Liver (tissue), 9 donors: Measurements from ENCODE around the gene STK40. TPM values are rescaled to one million over a fixed set of nuclear protein-coding genes. Genes with fewer than 3 reads are reported as not detected.

Experiments
- DNase-seq: peaks from one replicate; pipeline ENCODE4 v3.0.0-alpha.2; 2017; ENCODE audit warnings: low spot score
- H3K27ac ChIP-seq, 2 donors: one replicate each; pipeline ENCODE4 v1.7.0; 2013; ENCODE audit warnings: inconsistent platforms in 2 of 2, low read length in 2 of 2, control low read depth in 1 of 2, low read depth in 1 of 2, mild to moderate bottlenecking in 1 of 2
- H3K27me3 ChIP-seq, 4 donors: one replicate each; pipeline versions ENCODE4 v1.6.1 to v1.7.0; 2013; ENCODE audit warnings: low read length in 3 of 4, inconsistent platforms in 1 of 4, mild to moderate bottlenecking in 1 of 4, moderate library complexity in 1 of 4; ENCODE audit not compliant: control insufficient read depth in 4 of 4, insufficient read depth in 4 of 4
- H3K36me3 ChIP-seq, 4 donors: one replicate each; pipeline versions ENCODE4 v1.6.1 to v1.7.0; 2013; ENCODE audit warnings: low read length in 3 of 4, mild to moderate bottlenecking in 3 of 4, low read depth in 1 of 4, moderate library complexity in 1 of 4; ENCODE audit not compliant: control insufficient read depth in 4 of 4, insufficient read depth in 3 of 4
- H3K4me1 ChIP-seq, 4 donors: one replicate each; pipeline versions ENCODE4 v1.6.1 to v1.7.0; 2013; ENCODE audit warnings: low read length in 3 of 4, mild to moderate bottlenecking in 3 of 4, moderate library complexity in 1 of 4; ENCODE audit not compliant: control insufficient read depth in 4 of 4, insufficient read depth in 4 of 4
- H3K4me3 ChIP-seq, 3 donors: one replicate each; pipeline versions ENCODE4 v1.6.1 to v1.7.0; 2013; ENCODE audit warnings: low read length in 3 of 3, control low read depth in 1 of 3, low read depth in 1 of 3, mild to moderate bottlenecking in 1 of 3
- H3K9ac ChIP-seq, 2 donors: one replicate each; pipeline ENCODE4 v1.7.0; 2013; ENCODE audit warnings: low read length in 2 of 2, mild to moderate bottlenecking in 2 of 2, moderate library complexity in 2 of 2, control low read depth in 1 of 2, low read depth in 1 of 2
- H3K9me3 ChIP-seq, 4 donors: one replicate each; pipeline versions ENCODE4 v1.6.1 to v1.7.0; 2013; ENCODE audit warnings: low read length in 3 of 4; ENCODE audit not compliant: control insufficient read depth in 4 of 4
- EGR1 ChIP-seq, 2 donors: IDR thresholded peaks; 2 replicates each; pipeline ENCODE4 v1.6.1; 2016 to 2018; ENCODE audit warnings: antibody characterized with exemption in 2 of 2, low read depth in 2 of 2
- FOXA1 ChIP-seq: IDR thresholded peaks from 2 replicates; pipeline ENCODE4 v1.6.1; 2016; ENCODE audit warnings: antibody characterized with exemption
- FOXA2 ChIP-seq: IDR thresholded peaks from 2 replicates; pipeline ENCODE4 v1.6.1; 2016; ENCODE audit warnings: antibody characterized with exemption
- GABPA ChIP-seq, 2 donors: IDR thresholded peaks in 1 of 2; conservative IDR thresholded peaks in 1 of 2; 2 replicates each; pipeline ENCODE4 v1.6.1; 2016; ENCODE audit warnings: antibody characterized with exemption in 2 of 2, mild to moderate bottlenecking in 1 of 2, moderate library complexity in 1 of 2
- HNF4G ChIP-seq: IDR thresholded peaks from 2 replicates; pipeline ENCODE4 v1.6.1; 2016; ENCODE audit warnings: antibody characterized with exemption
- JUND ChIP-seq, 2 donors: IDR thresholded peaks; 2 replicates each; pipeline ENCODE4 v1.6.1; 2016; ENCODE audit warnings: antibody characterized with exemption in 2 of 2
- NR2F2 ChIP-seq: IDR thresholded peaks from 2 replicates; pipeline ENCODE4 v1.6.1; 2016; ENCODE audit warnings: antibody characterized with exemption
- RAD21 ChIP-seq, 2 donors: IDR thresholded peaks; 2 replicates each; pipeline ENCODE4 v1.6.1; 2016; ENCODE audit warnings: antibody characterized with exemption in 2 of 2, mild to moderate bottlenecking in 2 of 2
- RXRA ChIP-seq, 2 donors: IDR thresholded peaks; 2 replicates each; pipeline ENCODE4 v1.6.1; 2017 to 2018; ENCODE audit warnings: antibody characterized with exemption in 2 of 2, mild to moderate bottlenecking in 1 of 2
- SP1 ChIP-seq: IDR thresholded peaks from 2 replicates; pipeline ENCODE4 v1.6.1; 2018; ENCODE audit warnings: antibody characterized with exemption, mild to moderate bottlenecking
- TAF1 ChIP-seq: conservative IDR thresholded peaks from 2 replicates; pipeline ENCODE4 v1.6.1; 2016; ENCODE audit warnings: antibody characterized with exemption, mild to moderate bottlenecking
- YY1 ChIP-seq: IDR thresholded peaks from 2 replicates; pipeline ENCODE4 v1.6.1; 2016; ENCODE audit warnings: antibody characterized with exemption, mild to moderate bottlenecking
- WGBS: extraction: QIAGEN DNeasy Blood & Tissue Kit; methylation state at CpG from one replicate; pipeline ENCODE4 v1.1.7; 2013; 5-methylcytosine and 5-hydroxymethylcytosine counted together
- polyA plus RNA-seq, 2 donors: library from polyadenylated mRNA; stranded (reverse) in 1 of 2; unstranded in 1 of 2; fragments of 200-250 nt in 1 of 2; fragments of >200 nt in 1 of 2; fragmentation: Nextera tagmentation in 1 of 2; extraction: Ambion mirVana in 1 of 2; gene quantifications; one replicate each; pipeline versions ENCODE4 v1.2.1 to v1.2.3, GENCODE V29; 2013 to 2015
- total RNA-seq, 2 donors: library from RNA; depleted of rRNA; stranded (reverse); fragments of >200 nt; gene quantifications; one replicate each; pipeline ENCODE4 v1.2.3, GENCODE V29; 2014
- TF ChIP-seq, protein P1 (sequence below): IDR thresholded peaks from 2 replicates; pipeline ENCODE4 v1.6.1; 2016; ENCODE audit warnings: antibody characterized with exemption, mild to moderate bottlenecking
- TF ChIP-seq, protein P2 (sequence below): fragments of 150-350 bp; IDR thresholded peaks from 2 replicates; pipeline ENCODE4 v1.5.1; 2017; ENCODE audit warnings: improper control_type of control experiment, low read depth, low read length; ENCODE audit not compliant: missing input control
- TF ChIP-seq, protein P3 (sequence below): IDR thresholded peaks from 2 replicates; pipeline ENCODE4 v1.6.1; 2016; ENCODE audit warnings: antibody characterized with exemption
- TF ChIP-seq, protein P4 (sequence below): IDR thresholded peaks from 2 replicates; pipeline ENCODE4 v1.6.1; 2016; ENCODE audit warnings: antibody characterized with exemption
- TF ChIP-seq, protein P5 (sequence below): IDR thresholded peaks from 2 replicates; pipeline ENCODE4 v1.6.1; 2016; ENCODE audit warnings: antibody characterized with exemption
- donor health status: healthy.
- donor health status: healthy.
- donor health status: healthy.
- donor health status: healthy.
- donor health status: healthy.

The STK40 gene
- total and polyA plus RNA-seq, 4 donors, result 13.0 to 26.8 (median 21.9) TPM

DNA sequence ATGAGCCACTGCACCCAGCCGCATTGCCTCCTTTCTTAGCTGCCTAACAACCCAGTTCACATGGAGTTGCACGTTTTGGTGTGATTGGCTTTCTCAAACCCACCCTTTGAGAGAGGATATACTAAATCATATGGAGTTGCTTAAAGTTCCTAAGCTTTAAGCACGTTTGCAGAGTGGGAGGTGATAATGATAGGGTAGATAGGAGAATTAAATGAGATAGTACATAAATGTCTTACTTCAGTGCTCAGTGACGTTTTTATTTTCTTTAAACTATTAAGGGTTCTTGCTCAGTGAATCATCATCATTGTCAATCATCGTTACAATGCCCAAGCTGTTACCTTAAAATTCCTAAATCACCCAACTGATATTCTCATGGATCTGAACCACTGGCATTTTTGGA is 82.5 kb downstream of the STK40 start:
- H3K36me3 ChIP-seq, result peaks cover 18 to 48% (median 41%) of the 10 kb centered on the region in 4 donors
- H3K4me3 ChIP-seq, result no peak overlapping the region
- TF ChIP-seq, protein P1, sequence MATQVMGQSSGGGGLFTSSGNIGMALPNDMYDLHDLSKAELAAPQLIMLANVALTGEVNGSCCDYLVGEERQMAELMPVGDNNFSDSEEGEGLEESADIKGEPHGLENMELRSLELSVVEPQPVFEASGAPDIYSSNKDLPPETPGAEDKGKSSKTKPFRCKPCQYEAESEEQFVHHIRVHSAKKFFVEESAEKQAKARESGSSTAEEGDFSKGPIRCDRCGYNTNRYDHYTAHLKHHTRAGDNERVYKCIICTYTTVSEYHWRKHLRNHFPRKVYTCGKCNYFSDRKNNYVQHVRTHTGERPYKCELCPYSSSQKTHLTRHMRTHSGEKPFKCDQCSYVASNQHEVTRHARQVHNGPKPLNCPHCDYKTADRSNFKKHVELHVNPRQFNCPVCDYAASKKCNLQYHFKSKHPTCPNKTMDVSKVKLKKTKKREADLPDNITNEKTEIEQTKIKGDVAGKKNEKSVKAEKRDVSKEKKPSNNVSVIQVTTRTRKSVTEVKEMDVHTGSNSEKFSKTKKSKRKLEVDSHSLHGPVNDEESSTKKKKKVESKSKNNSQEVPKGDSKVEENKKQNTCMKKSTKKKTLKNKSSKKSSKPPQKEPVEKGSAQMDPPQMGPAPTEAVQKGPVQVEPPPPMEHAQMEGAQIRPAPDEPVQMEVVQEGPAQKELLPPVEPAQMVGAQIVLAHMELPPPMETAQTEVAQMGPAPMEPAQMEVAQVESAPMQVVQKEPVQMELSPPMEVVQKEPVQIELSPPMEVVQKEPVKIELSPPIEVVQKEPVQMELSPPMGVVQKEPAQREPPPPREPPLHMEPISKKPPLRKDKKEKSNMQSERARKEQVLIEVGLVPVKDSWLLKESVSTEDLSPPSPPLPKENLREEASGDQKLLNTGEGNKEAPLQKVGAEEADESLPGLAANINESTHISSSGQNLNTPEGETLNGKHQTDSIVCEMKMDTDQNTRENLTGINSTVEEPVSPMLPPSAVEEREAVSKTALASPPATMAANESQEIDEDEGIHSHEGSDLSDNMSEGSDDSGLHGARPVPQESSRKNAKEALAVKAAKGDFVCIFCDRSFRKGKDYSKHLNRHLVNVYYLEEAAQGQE, result no peak
- TF ChIP-seq FOXA1 (no peak), HNF4G (no peak), RXRA (IDR thresholded peaks at IDR 0.05) (no peak), JUND (IDR thresholded peaks at IDR 0.05) (no peak), YY1 (no peak)
- TF ChIP-seq, protein P2, sequence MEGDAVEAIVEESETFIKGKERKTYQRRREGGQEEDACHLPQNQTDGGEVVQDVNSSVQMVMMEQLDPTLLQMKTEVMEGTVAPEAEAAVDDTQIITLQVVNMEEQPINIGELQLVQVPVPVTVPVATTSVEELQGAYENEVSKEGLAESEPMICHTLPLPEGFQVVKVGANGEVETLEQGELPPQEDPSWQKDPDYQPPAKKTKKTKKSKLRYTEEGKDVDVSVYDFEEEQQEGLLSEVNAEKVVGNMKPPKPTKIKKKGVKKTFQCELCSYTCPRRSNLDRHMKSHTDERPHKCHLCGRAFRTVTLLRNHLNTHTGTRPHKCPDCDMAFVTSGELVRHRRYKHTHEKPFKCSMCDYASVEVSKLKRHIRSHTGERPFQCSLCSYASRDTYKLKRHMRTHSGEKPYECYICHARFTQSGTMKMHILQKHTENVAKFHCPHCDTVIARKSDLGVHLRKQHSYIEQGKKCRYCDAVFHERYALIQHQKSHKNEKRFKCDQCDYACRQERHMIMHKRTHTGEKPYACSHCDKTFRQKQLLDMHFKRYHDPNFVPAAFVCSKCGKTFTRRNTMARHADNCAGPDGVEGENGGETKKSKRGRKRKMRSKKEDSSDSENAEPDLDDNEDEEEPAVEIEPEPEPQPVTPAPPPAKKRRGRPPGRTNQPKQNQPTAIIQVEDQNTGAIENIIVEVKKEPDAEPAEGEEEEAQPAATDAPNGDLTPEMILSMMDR, result no peak
- peaks cover 3 to 15% (median 11%) of the 10 kb centered on the region in 4 donors for H3K4me1 ChIP-seq
- 83% methylated on average over 5 of the region's 5 CpGs for WGBS
- H3K27ac ChIP-seq, result no peak overlapping the region
- H3K9me3 ChIP-seq, result no peaks in the 10 kb centered on the region
- no peaks in the 10 kb centered on the region for H3K27me3 ChIP-seq
- no peak overlapping the region for H3K9ac ChIP-seq
- no peak for DNase-seq

DNA sequence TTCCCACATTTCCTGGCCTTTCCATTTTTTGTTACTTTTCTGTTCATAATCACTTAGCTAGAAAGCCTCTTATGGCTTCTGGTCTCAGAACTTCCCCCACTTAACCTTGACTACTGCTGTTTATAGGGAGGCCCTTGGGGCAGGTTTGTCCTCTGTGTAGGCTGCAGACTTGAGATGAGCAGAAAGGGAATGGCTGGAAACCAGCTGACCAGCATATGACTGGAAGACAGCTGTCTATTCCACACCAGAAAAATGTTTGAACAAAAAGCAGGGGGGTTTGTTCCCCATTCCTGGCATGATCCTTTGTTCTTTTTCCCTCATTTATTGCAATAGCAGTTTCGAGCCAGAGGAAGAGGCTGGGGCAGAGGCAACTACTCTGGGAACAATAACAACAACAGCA is 84.5 kb downstream of the STK40 start:
- Histone ChIP-seq H3K9ac (no peak overlapping the region), H3K27ac (no peak overlapping the region), H3K36me3 (peaks cover 18 to 63% (median 52%) of the 10 kb centered on the region in 4 donors), H3K27me3 (no peaks in the 10 kb centered on the region), H3K4me3 (no peak overlapping the region), H3K9me3 (no peaks in the 10 kb centered on the region), H3K4me1 (peaks cover 3 to 9% (median 7%) of the 10 kb centered on the region in 4 donors)
- WGBS, result 83% methylated on average over 1 of the region's 1 CpG
- no peak for TF ChIP-seq TAF1
- TF ChIP-seq EGR1 (IDR thresholded peaks at IDR 0.05; ENCODE audit: low read depth in 2 of 2), result no peak
- TF ChIP-seq, protein P1, result no peak
- TF ChIP-seq FOXA2, result no peak
- TF ChIP-seq, protein P3, sequence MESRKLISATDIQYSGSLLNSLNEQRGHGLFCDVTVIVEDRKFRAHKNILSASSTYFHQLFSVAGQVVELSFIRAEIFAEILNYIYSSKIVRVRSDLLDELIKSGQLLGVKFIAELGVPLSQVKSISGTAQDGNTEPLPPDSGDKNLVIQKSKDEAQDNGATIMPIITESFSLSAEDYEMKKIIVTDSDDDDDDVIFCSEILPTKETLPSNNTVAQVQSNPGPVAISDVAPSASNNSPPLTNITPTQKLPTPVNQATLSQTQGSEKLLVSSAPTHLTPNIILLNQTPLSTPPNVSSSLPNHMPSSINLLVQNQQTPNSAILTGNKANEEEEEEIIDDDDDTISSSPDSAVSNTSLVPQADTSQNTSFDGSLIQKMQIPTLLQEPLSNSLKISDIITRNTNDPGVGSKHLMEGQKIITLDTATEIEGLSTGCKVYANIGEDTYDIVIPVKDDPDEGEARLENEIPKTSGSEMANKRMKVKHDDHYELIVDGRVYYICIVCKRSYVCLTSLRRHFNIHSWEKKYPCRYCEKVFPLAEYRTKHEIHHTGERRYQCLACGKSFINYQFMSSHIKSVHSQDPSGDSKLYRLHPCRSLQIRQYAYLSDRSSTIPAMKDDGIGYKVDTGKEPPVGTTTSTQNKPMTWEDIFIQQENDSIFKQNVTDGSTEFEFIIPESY, result no peak
- no peak for TF ChIP-seq YY1
- no peak for TF ChIP-seq SP1
- TF ChIP-seq, protein P4, sequence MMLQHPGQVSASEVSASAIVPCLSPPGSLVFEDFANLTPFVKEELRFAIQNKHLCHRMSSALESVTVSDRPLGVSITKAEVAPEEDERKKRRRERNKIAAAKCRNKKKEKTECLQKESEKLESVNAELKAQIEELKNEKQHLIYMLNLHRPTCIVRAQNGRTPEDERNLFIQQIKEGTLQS, result no peak
- TF ChIP-seq, protein P2, result no peak
- TF ChIP-seq NR2F2, result no peak
- TF ChIP-seq HNF4G, result no peak
- no peak for TF ChIP-seq GABPA (IDR thresholded peaks at IDR 0.05 in 1 of 2, conservative IDR thresholded peaks at IDR 0.05 in 1 of 2)
- TF ChIP-seq, protein P5, sequence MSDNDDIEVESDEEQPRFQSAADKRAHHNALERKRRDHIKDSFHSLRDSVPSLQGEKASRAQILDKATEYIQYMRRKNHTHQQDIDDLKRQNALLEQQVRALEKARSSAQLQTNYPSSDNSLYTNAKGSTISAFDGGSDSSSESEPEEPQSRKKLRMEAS, result no peak
- no peak for TF ChIP-seq RAD21 (IDR thresholded peaks at IDR 0.05)
- no peak for TF ChIP-seq FOXA1
- no peak for DNase-seq
